Activated CD4-positive, CD25-positive, alpha-beta regulatory T cell (primary cell): ENCODE results near the gene CIDEB.
"Not testable (repeated sequence)": the region's sequence is repeated elsewhere in the genome, so short reads cannot be mapped to it uniquely, and the experiment has no call there.

ENCODE experiments used
- DNase-seq, 4 experiments: peaks; one replicate each; lab custom pipeline; 2025; lab: John Stamatoyannopoulos, UW

The CIDEB gene

GRCh38 chr14:24332268-24332993 lies 24.7 kb upstream of the CIDEB start:
- DNase-seq = peak; percentile 39 to 73 (median 63)

- DNase-seq = no peak
Observed at GRCh38 chr14:24331731-24332267, 24.0 kb upstream of the CIDEB start.

GRCh38 chr14:24330973-24331674 lies 23.3 kb upstream of the CIDEB start:
- no peak for DNase-seq

GRCh38 chr14:24329736-24330135 lies 22.0 kb upstream of the CIDEB start:
- DNase-seq = peak in 1 of 4 experiments; percentile 12

- DNase-seq = no peak
Observed at GRCh38 chr14:24329073-24329663, 21.4 kb upstream of the CIDEB start.

GRCh38 chr14:24327914-24328313 lies 20.1 kb upstream of the CIDEB start:
- not testable (repeated sequence) for DNase-seq

GRCh38 chr14:24327303-24327702 lies 19.5 kb upstream of the CIDEB start:
- no peak for DNase-seq

- DNase-seq = no peak
Observed at GRCh38 chr14:24325963-24326362, 18.2 kb upstream of the CIDEB start.

- DNase-seq = no peak
Observed at GRCh38 chr14:24325041-24325530, 17.3 kb upstream of the CIDEB start.

GRCh38 chr14:24324024-24324423 lies 16.2 kb upstream of the CIDEB start:
- no peak for DNase-seq

- DNase-seq = no peak
Observed at GRCh38 chr14:24323341-24323740, 15.6 kb upstream of the CIDEB start.

GRCh38 chr14:24322672-24323071 lies 14.9 kb upstream of the CIDEB start:
- no peak for DNase-seq

GRCh38 chr14:24321212-24321975 lies 13.6 kb upstream of the CIDEB start:
- no peak for DNase-seq

GRCh38 chr14:24317141-24317928 lies 9.6 kb upstream of the CIDEB start:
- DNase-seq = no peak

GRCh38 chr14:24316597-24316950 lies 8.8 kb upstream of the CIDEB start:
- no peak for DNase-seq

GRCh38 chr14:24315807-24316596 lies 8.2 kb upstream of the CIDEB start:
- DNase-seq = no peak

GRCh38 chr14:24315243-24315806 lies 7.5 kb upstream of the CIDEB start:
- no peak for DNase-seq

- DNase-seq = no peak
Observed at GRCh38 chr14:24314377-24315193, 6.8 kb upstream of the CIDEB start.

- no peak for DNase-seq
Observed at GRCh38 chr14:24313913-24314312, 6.1 kb upstream of the CIDEB start.
